ENCODE data around the gene CHRND. TPM values are rescaled to one million over a fixed set of nuclear protein-coding genes. Genes with fewer than 3 reads are reported as not detected.

Gene CHRND
- total and polyA plus RNA-seq, 2 of the 13 experiments (the other 11 are each of a cell fraction or from before 2014, with no cell fraction given), result 0.18 TPM; not detected in 1

- TF ChIP-seq, protein P1, sequence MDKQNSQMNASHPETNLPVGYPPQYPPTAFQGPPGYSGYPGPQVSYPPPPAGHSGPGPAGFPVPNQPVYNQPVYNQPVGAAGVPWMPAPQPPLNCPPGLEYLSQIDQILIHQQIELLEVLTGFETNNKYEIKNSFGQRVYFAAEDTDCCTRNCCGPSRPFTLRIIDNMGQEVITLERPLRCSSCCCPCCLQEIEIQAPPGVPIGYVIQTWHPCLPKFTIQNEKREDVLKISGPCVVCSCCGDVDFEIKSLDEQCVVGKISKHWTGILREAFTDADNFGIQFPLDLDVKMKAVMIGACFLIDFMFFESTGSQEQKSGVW (CRISPR knock-in tag; IDR thresholded peaks at IDR 0.05; ENCODE audit: borderline replicate concordance), result peak; percentile 89; the same call in 1 of the 2 replicates
- TF ChIP-seq ZNF556 (CRISPR knock-in tag; IDR thresholded peaks at IDR 0.05; ENCODE audit: borderline replicate concordance) (peak; percentile 99), ZNF674 (CRISPR knock-in tag; IDR thresholded peaks at IDR 0.05; ENCODE audit: low read depth) (peak; percentile 99; the same call in 1 of the 2 replicates), ZNF616 (CRISPR knock-in tag; IDR thresholded peaks at IDR 0.05; ENCODE audit: low read depth) (peak; percentile 98; the same call in 1 of the 2 replicates), ELF3 (CRISPR knock-in tag; IDR thresholded peaks at IDR 0.05) (peak; percentile 97), ATF5 (CRISPR knock-in tag; IDR thresholded peaks at IDR 0.05; ENCODE audit: low read depth) (peak; percentile 98), CEBPB (IDR thresholded peaks at IDR 0.05; ENCODE audit: borderline replicate concordance, low read depth, low read length) (no peak; the same call in 1 of the 2 replicates), MTF2 (CRISPR knock-in tag; IDR thresholded peaks at IDR 0.05; ENCODE audit: borderline replicate concordance) (peak; percentile 99), EP300 (IDR thresholded peaks at IDR 0.05; ENCODE audit: low read depth in 2 of 2, low read length in 2 of 2) (peak; percentile 60 to 64), EP300 (CRISPR knock-in tag; IDR thresholded peaks at IDR 0.05; ENCODE audit: borderline replicate concordance) (peak; percentile 77), ZNF790 (CRISPR knock-in tag; IDR thresholded peaks at IDR 0.05; ENCODE audit: borderline replicate concordance) (peak; percentile 100), RARG (CRISPR knock-in tag; IDR thresholded peaks at IDR 0.05; ENCODE audit: low read depth) (no peak), IKZF5 (CRISPR knock-in tag; IDR thresholded peaks at IDR 0.05) (peak; percentile 100), KLF11 (CRISPR knock-in tag; IDR thresholded peaks at IDR 0.05) (0 out of 2 replicates have a peak, but pooled peaks have one; percentile 90), SIX1 (CRISPR knock-in tag; IDR thresholded peaks at IDR 0.05; ENCODE audit: borderline replicate concordance) (peak; percentile 3; the same call in 1 of the 2 replicates), NCOR1 (IDR thresholded peaks at IDR 0.05; ENCODE audit: borderline replicate concordance, low read length) (no peak; the same call in 1 of the 2 replicates), ATF1 (CRISPR knock-in tag; IDR thresholded peaks at IDR 0.05) (peak; percentile 78; the same call in 1 of the 2 replicates)
- TF ChIP-seq, protein P2, sequence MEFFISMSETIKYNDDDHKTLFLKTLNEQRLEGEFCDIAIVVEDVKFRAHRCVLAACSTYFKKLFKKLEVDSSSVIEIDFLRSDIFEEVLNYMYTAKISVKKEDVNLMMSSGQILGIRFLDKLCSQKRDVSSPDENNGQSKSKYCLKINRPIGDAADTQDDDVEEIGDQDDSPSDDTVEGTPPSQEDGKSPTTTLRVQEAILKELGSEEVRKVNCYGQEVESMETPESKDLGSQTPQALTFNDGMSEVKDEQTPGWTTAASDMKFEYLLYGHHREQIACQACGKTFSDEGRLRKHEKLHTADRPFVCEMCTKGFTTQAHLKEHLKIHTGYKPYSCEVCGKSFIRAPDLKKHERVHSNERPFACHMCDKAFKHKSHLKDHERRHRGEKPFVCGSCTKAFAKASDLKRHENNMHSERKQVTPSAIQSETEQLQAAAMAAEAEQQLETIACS (CRISPR knock-in tag; IDR thresholded peaks at IDR 0.05), result peak; percentile 71
- TF ChIP-seq, protein P3, sequence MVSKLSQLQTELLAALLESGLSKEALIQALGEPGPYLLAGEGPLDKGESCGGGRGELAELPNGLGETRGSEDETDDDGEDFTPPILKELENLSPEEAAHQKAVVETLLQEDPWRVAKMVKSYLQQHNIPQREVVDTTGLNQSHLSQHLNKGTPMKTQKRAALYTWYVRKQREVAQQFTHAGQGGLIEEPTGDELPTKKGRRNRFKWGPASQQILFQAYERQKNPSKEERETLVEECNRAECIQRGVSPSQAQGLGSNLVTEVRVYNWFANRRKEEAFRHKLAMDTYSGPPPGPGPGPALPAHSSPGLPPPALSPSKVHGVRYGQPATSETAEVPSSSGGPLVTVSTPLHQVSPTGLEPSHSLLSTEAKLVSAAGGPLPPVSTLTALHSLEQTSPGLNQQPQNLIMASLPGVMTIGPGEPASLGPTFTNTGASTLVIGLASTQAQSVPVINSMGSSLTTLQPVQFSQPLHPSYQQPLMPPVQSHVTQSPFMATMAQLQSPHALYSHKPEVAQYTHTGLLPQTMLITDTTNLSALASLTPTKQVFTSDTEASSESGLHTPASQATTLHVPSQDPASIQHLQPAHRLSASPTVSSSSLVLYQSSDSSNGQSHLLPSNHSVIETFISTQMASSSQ (IDR thresholded peaks at IDR 0.05; ENCODE audit: low read depth), result no peak; the same call in 1 of the 2 replicates
- TF ChIP-seq, protein P3 (CRISPR knock-in tag; IDR thresholded peaks at IDR 0.05; ENCODE audit: borderline replicate concordance), result peak; percentile 88
These were observed 24.6 kb downstream of the CHRND start, which contains the start of the genes EIF4E2 and TIGD1 (continued) for GRCh38 chr2:232550354-232551249.
